Esophagus muscularis mucosa (tissue), 4 donors: ENCODE results near the gene CENPE. TPM values are rescaled to one million over a fixed set of nuclear protein-coding genes. Genes with fewer than 3 reads are reported as not detected.
A peak's percentile ranks its signal among the peaks of the same experiment; 100 is the strongest.
"Not testable (repeated sequence)": the region's sequence is repeated elsewhere in the genome, so short reads cannot be mapped to it uniquely, and the experiment has no call there.

ENCODE experiments used
- DNase-seq: peaks from one replicate; pipeline ENCODE4 v3.0.0-alpha.2; 2017; ENCODE audit errors: extremely low spot score
- H3K27ac ChIP-seq, 4 donors: fragments of 200-600 bp; sonication (generic); replicated peaks in 1 of 4; 1 replicate in 3 of 4; 2 replicates in 1 of 4; pipeline ENCODE4 v1.5.1; 2016 to 2019; ENCODE audit warnings: mild to moderate bottlenecking in 1 of 4
- H3K27me3 ChIP-seq, 4 donors: fragments of 200-600 bp; sonication (generic); one replicate each; pipeline versions ENCODE4 v1.5.1 to v1.6.0; 2016 to 2019
- H3K36me3 ChIP-seq, 4 donors: fragments of 200-600 bp; sonication (generic); one replicate each; pipeline ENCODE4 v1.5.1; 2016 to 2019
- H3K4me1 ChIP-seq, 4 donors: fragments of 200-600 bp; sonication (generic); one replicate each; pipeline ENCODE4 v1.5.1; 2016 to 2019
- H3K4me3 ChIP-seq, 4 donors: fragments of 200-600 bp; sonication (generic); 1 replicate in 2 of 4; 2 replicates in 2 of 4; pipeline ENCODE4 v1.5.1; 2016 to 2019; ENCODE audit warnings: mild to moderate bottlenecking in 4 of 4, moderate library complexity in 1 of 4
- H3K9me3 ChIP-seq, 4 donors: fragments of 200-600 bp; sonication (generic); 1 replicate in 3 of 4; 2 replicates in 1 of 4; pipeline ENCODE4 v1.5.1; 2016 to 2019
- CTCF ChIP-seq, 3 experiments: fragments of 200-600 bp in 2 of 3; fragments of 450-650 bp in 1 of 3; sonication (generic) in 2 of 3; IDR thresholded peaks; one replicate each; pipeline ENCODE4 v1.5.1; 2017 to 2019; ENCODE audit warnings: antibody characterized with exemption in 3 of 3, mild to moderate bottlenecking in 2 of 3, moderate library complexity in 1 of 3
- EP300 ChIP-seq: sonication (generic); formaldehyde crosslinking; IDR thresholded peaks from one replicate; pipeline ENCODE4 v1.6.1; 2017; ENCODE audit warnings: antibody characterized with exemption
- POLR2A ChIP-seq: fragments of 450-650 bp; IDR thresholded peaks from one replicate; pipeline ENCODE4 v1.6.1; 2017; ENCODE audit warnings: antibody characterized with exemption, moderate library complexity, mild to moderate bottlenecking, low read depth
- POLR2AphosphoS5 ChIP-seq, 2 donors: sonication (generic); formaldehyde crosslinking; IDR thresholded peaks; one replicate each; pipeline ENCODE4 v1.6.1; 2017; ENCODE audit warnings: antibody characterized with exemption in 2 of 2
- WGBS: methylation state at CpG from one replicate; pipeline ENCODE4 v1.1.5; 2018; 5-methylcytosine and 5-hydroxymethylcytosine counted together
- intact Hi-C: fragments of 100-400 bp; cut with DNase I; formaldehyde crosslinking; loops from one replicate; pipeline ENCODE4 v1.15.1; 2023
- total RNA-seq, 4 donors: library from RNA; depleted of rRNA; stranded (reverse); fragments of >200 nt; gene quantifications; one replicate each; pipeline versions ENCODE4 v1.1.0 to v1.2.1, GENCODE V29; 2016

CENPE gene
- 1 to 10 TPM in 1 of 4 donors, under 1 TPM in 3; 0.42 to 1.2 (median 0.69) TPM for total RNA-seq

GRCh38 chr4:103198111-103198765, at the start of gene CENPE:
CENPE (minus strand) TSS chr4:103198343; CDS start chr4:103198319, 24 bp downstream.
- intact Hi-C loops: no loop called here
- under 1% methylated on average over 21 of the region's 44 CpGs for WGBS

GRCh38 chr4:103244251-103244650, 46.1 kb upstream of the CENPE start:
- Histone ChIP-seq H3K27ac (no peak overlapping the region), H3K9me3 (peaks cover 0 to 13% (median 5%) of the 10 kb centered on the region in 4 donors), H3K4me1 (no peaks in the 10 kb centered on the region), H3K4me3 (no peak overlapping the region), H3K36me3 (no peaks in the 10 kb centered on the region), H3K27me3 (no peaks in the 10 kb centered on the region)
- DNase-seq: no peak
- TF ChIP-seq POLR2A: no peak
- no peak for TF ChIP-seq CTCF (IDR thresholded peaks at IDR 0.05)
- TF ChIP-seq POLR2AphosphoS5 (IDR thresholded peaks at IDR 0.05): no peak
- TF ChIP-seq EP300: no peak
- intact Hi-C loops: no loop called here
- WGBS: 71% methylated on average over 1 of the region's 1 CpG

More at GRCh38 chr4:103198111-103198765, at the start of gene CENPE:
- H3K4me3 ChIP-seq: peak within 1 kb of the TSS; percentile 75 to 80 (median 78)
- DNase-seq: peak; percentile 97
- no peak for TF ChIP-seq POLR2A
- peak; percentile 34 to 56 for TF ChIP-seq POLR2AphosphoS5 (IDR thresholded peaks at IDR 0.05)
- no peak for TF ChIP-seq CTCF (IDR thresholded peaks at IDR 0.05)
- no peak for TF ChIP-seq EP300
- no peaks in the 10 kb centered on the region for H3K36me3 ChIP-seq
- H3K4me1 ChIP-seq: peaks cover 4 to 16% (median 12%) of the 10 kb centered on the region in 4 donors
- H3K27me3 ChIP-seq: peaks cover 0 to 8% (median 0%) of the 10 kb centered on the region in 4 donors
- peak within 1 kb of the TSS; percentile 72 to 78 (median 77) for H3K27ac ChIP-seq
- no peaks in the 10 kb centered on the region for H3K9me3 ChIP-seq

- H3K36me3 ChIP-seq, H3K27ac ChIP-seq, H3K9me3 ChIP-seq, intact Hi-C loops, H3K27me3 ChIP-seq, DNase-seq, H3K4me3 ChIP-seq, H3K4me1 ChIP-seq: not testable (repeated sequence)
- 77% methylated on average over 3 of the region's 3 CpGs for WGBS
These were observed 32.8 kb upstream of the CENPE start for GRCh38 chr4:103230938-103231337.

GRCh38 chr4:103223556-103223955, 25.4 kb upstream of the CENPE start:
- H3K9me3 ChIP-seq, H3K36me3 ChIP-seq, H3K4me3 ChIP-seq, DNase-seq, H3K27me3 ChIP-seq, intact Hi-C loops, H3K4me1 ChIP-seq, H3K27ac ChIP-seq: not testable (repeated sequence)
- WGBS: 83% methylated on average over 4 of the region's 4 CpGs

- DNase-seq: no peak
- H3K36me3 ChIP-seq: no peaks in the 10 kb centered on the region
- no peaks in the 10 kb centered on the region for H3K9me3 ChIP-seq
- H3K4me1 ChIP-seq: no peaks in the 10 kb centered on the region
- no peak for TF ChIP-seq POLR2AphosphoS5 (IDR thresholded peaks at IDR 0.05)
- no peak for TF ChIP-seq EP300
- TF ChIP-seq POLR2A: no peak
- TF ChIP-seq CTCF (IDR thresholded peaks at IDR 0.05): no peak
- intact Hi-C loops: no loop called here
- no peaks in the 10 kb centered on the region for H3K27me3 ChIP-seq
- H3K27ac ChIP-seq: no peak overlapping the region
- no peak overlapping the region for H3K4me3 ChIP-seq
- 80% methylated on average over 5 of the region's 5 CpGs for WGBS
These were observed 9.5 kb upstream of the CENPE start for GRCh38 chr4:103207673-103208072.

GRCh38 chr4:103204111-103204510, 6.0 kb upstream of the CENPE start:
- Histone ChIP-seq H3K4me1 (peaks cover 0 to under 1% (median under 1%) of the 10 kb centered on the region in 4 donors), H3K4me3 (no peak overlapping the region), H3K9me3 (no peaks in the 10 kb centered on the region), H3K27me3 (peaks cover 0 to 8% (median 0%) of the 10 kb centered on the region in 4 donors), H3K36me3 (no peaks in the 10 kb centered on the region), H3K27ac (no peak overlapping the region)
- no peak for DNase-seq
- WGBS: 50% methylated on average over 1 of the region's 1 CpG
- no peak for TF ChIP-seq EP300
- no peak for TF ChIP-seq POLR2AphosphoS5 (IDR thresholded peaks at IDR 0.05)
- TF ChIP-seq CTCF (IDR thresholded peaks at IDR 0.05): no peak
- no peak for TF ChIP-seq POLR2A
- intact Hi-C loops: no loop called here
